Pulmonary artery endothelial cell (primary cell): ENCODE results near the gene SDK2. TPM values are rescaled to one million over a fixed set of nuclear protein-coding genes. Genes with fewer than 3 reads are reported as not detected.

ENCODE experiments used
- DNase-seq: peaks from one replicate; pipeline ENCODE4 v3.0.0-alpha.2; 2011; ENCODE audit warnings: low read depth, low spot score
- total RNA-seq: library from RNA; depleted of rRNA; stranded (reverse); fragments of >200 nt; gene quantifications from 2 replicates; pipeline ENCODE4 v1.2.3, GENCODE V29; 2014

Gene SDK2
- total RNA-seq, 1 donor from 2014 or later = under 0.01 TPM

- DNase-seq = peak; percentile 26
Observed at GRCh38 chr17:73429440-73430164, 214.6 kb downstream of the SDK2 start.

- no peak for DNase-seq
Observed at GRCh38 chr17:73427198-73427597, 217.0 kb downstream of the SDK2 start.

- DNase-seq = no peak
Observed at GRCh38 chr17:73424571-73424970, 219.7 kb downstream of the SDK2 start.

GRCh38 chr17:73423806-73424205, 220.4 kb downstream of the SDK2 start:
- no peak for DNase-seq

GRCh38 chr17:73423159-73423715, 221.0 kb downstream of the SDK2 start:
- DNase-seq = no peak

- no peak for DNase-seq
Observed at GRCh38 chr17:73422121-73422520, 222.1 kb downstream of the SDK2 start.

- DNase-seq = no peak
Observed at GRCh38 chr17:73420897-73421296, 223.3 kb downstream of the SDK2 start.

- no peak for DNase-seq
Observed at GRCh38 chr17:73419881-73420280, 224.4 kb downstream of the SDK2 start.

- no peak for DNase-seq
Observed at GRCh38 chr17:73419051-73419450, 225.2 kb downstream of the SDK2 start.

GRCh38 chr17:73415782-73416181, 228.5 kb downstream of the SDK2 start:
- no peak for DNase-seq

- DNase-seq = no peak
Observed at GRCh38 chr17:73414171-73414955, 229.9 kb downstream of the SDK2 start.

- DNase-seq = no peak
Observed at GRCh38 chr17:73412914-73413313, 231.3 kb downstream of the SDK2 start.

- DNase-seq = no peak
Observed at GRCh38 chr17:73411313-73411747, 232.9 kb downstream of the SDK2 start.

GRCh38 chr17:73410586-73411312, 233.5 kb downstream of the SDK2 start:
- DNase-seq = no peak

- no peak for DNase-seq
Observed at GRCh38 chr17:73404246-73404645, 240.0 kb downstream of the SDK2 start.

- no peak for DNase-seq
Observed at GRCh38 chr17:73402466-73402865, 241.8 kb downstream of the SDK2 start.

- DNase-seq = no peak
Observed at GRCh38 chr17:73401911-73402310, 242.3 kb downstream of the SDK2 start.

GRCh38 chr17:73400915-73401545, 243.2 kb downstream of the SDK2 start:
- DNase-seq = no peak

GRCh38 chr17:73399056-73399455, 245.2 kb downstream of the SDK2 start:
- DNase-seq = no peak

- DNase-seq = no peak
Observed at GRCh38 chr17:73397856-73398540, 246.2 kb downstream of the SDK2 start.
